ENCODE data around the gene NBEA. TPM values are rescaled to one million over a fixed set of nuclear protein-coding genes. Genes with fewer than 3 reads are reported as not detected.

The NBEA gene
- total RNA-seq, 2 experiments from 2014 or later = 3.5 to 3.8 TPM

GRCh38 chr13:34899888-34900287 lies 42.2 kb upstream of the NBEA start:
- Histone ChIP-seq H3K4me3 (ENCODE audit: low read length) (no peak overlapping the region), H3K27ac (ENCODE audit: low read depth in 1 of 2, low read length in 2 of 2) (no peak overlapping the region), H3K36me3 (ENCODE audit: insufficient read depth, low read length) (no peaks in the 10 kb centered on the region), H3K4me1 (ENCODE audit: insufficient read depth, low read length) (no peaks in the 10 kb centered on the region), H3K9me3 (ENCODE audit: control insufficient read depth in 1 of 2, insufficient read depth in 1 of 2, low read length in 2 of 2) (peaks cover 0 to 3% of the 10 kb centered on the region in 2 experiments), H3K27me3 (ENCODE audit: control insufficient read depth in 1 of 2, insufficient read depth in 2 of 2, low read length in 2 of 2) (no peaks in the 10 kb centered on the region)
- POLR2A ChIA-PET = no interaction called here
- H3K4me3 Mint-ChIP-seq = no peak overlapping the region
- CTCF ChIA-PET = no interaction called here
- H3K36me3 Mint-ChIP-seq (ENCODE audit: low read depth) = no peaks in the 10 kb centered on the region
- DNase-seq (no peak), ATAC-seq (ENCODE audit: poor library complexity) (no peak)
- TF ChIP-seq, protein P1, sequence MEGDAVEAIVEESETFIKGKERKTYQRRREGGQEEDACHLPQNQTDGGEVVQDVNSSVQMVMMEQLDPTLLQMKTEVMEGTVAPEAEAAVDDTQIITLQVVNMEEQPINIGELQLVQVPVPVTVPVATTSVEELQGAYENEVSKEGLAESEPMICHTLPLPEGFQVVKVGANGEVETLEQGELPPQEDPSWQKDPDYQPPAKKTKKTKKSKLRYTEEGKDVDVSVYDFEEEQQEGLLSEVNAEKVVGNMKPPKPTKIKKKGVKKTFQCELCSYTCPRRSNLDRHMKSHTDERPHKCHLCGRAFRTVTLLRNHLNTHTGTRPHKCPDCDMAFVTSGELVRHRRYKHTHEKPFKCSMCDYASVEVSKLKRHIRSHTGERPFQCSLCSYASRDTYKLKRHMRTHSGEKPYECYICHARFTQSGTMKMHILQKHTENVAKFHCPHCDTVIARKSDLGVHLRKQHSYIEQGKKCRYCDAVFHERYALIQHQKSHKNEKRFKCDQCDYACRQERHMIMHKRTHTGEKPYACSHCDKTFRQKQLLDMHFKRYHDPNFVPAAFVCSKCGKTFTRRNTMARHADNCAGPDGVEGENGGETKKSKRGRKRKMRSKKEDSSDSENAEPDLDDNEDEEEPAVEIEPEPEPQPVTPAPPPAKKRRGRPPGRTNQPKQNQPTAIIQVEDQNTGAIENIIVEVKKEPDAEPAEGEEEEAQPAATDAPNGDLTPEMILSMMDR (IDR thresholded peaks at IDR 0.05) = no peak
- no peak overlapping the region for H3K27ac Mint-ChIP-seq
- H3K4me1 Mint-ChIP-seq (ENCODE audit: low read depth) = no peaks in the 10 kb centered on the region
- H3K27me3 Mint-ChIP-seq = peaks cover 17% of the 10 kb centered on the region
- H3K9me3 Mint-ChIP-seq = no peaks in the 10 kb centered on the region
- intact Hi-C loops (cut with DNase I, micrococcal nuclease) = no loop called here

DNA sequence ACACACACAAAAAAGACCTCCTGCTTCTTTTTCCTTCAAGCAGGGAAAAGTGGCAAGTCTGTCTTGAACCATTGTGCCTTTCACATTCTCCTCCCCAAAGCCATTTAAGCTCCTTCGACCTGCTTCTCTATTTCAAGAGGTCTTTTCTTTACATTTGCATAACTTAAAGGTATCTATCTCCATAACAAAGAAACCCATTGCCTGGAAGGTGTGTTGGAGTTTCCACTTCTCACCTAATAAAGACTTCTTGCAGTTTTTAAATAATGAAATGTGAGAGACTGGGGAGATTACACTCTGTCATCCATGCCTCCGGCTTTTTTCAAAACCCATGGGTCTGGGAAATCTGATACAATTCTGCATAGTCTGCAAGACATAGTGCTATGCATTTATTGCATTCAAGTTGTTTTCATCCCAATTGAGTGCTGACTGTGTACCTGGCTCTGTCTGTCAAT lies 41.8 kb upstream of the NBEA start:
- CTCF ChIA-PET = no interaction called here
- Mint-ChIP-seq H3K4me3 (no peak overlapping the region), H3K4me1 (ENCODE audit: low read depth) (no peaks in the 10 kb centered on the region), H3K27me3 (peaks cover 17% of the 10 kb centered on the region), H3K9me3 (no peaks in the 10 kb centered on the region), H3K27ac (no peak overlapping the region), H3K36me3 (ENCODE audit: low read depth) (no peaks in the 10 kb centered on the region)
- TF ChIP-seq, protein P1 (IDR thresholded peaks at IDR 0.05) = no peak
- no peak overlapping the region for H3K4me3 ChIP-seq (ENCODE audit: low read length)
- no peak for DNase-seq
- H3K27ac ChIP-seq (ENCODE audit: low read depth in 1 of 2, low read length in 2 of 2) = no peak overlapping the region
- H3K9me3 ChIP-seq (ENCODE audit: control insufficient read depth in 1 of 2, insufficient read depth in 1 of 2, low read length in 2 of 2) = peaks cover 0 to 3% of the 10 kb centered on the region in 2 experiments
- ATAC-seq (ENCODE audit: poor library complexity) = no peak
- no peaks in the 10 kb centered on the region for H3K36me3 ChIP-seq (ENCODE audit: insufficient read depth, low read length)
- intact Hi-C loops (cut with DNase I, micrococcal nuclease) = no loop called here
- no peaks in the 10 kb centered on the region for H3K27me3 ChIP-seq (ENCODE audit: control insufficient read depth in 1 of 2, insufficient read depth in 2 of 2, low read length in 2 of 2)
- POLR2A ChIA-PET = no interaction called here
- H3K4me1 ChIP-seq (ENCODE audit: insufficient read depth, low read length) = no peaks in the 10 kb centered on the region

DNA sequence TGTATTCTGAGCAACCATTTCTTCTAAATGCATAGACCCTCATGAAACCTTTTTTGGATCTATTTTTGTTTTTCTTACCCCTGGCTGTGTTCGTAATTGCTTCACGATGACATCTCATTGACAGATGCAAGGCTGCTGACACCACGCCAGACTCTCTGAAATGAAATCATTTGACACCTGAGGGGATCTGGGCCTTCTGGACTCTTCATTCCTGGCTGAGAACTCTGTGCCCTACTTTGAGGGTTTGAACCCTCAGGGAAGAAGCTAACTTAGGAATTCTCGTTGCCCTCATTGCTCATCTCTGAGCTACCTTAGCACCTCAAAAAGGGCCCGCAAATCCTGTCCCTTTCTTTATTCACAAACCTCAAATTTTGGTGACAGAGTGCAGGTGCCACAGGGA lies 40.5 kb upstream of the NBEA start:
- no peak overlapping the region for H3K27ac ChIP-seq (ENCODE audit: low read depth in 1 of 2, low read length in 2 of 2)
- H3K9me3 ChIP-seq (ENCODE audit: control insufficient read depth in 1 of 2, insufficient read depth in 1 of 2, low read length in 2 of 2) = no peaks in the 10 kb centered on the region
- no peaks in the 10 kb centered on the region for H3K27me3 ChIP-seq (ENCODE audit: control insufficient read depth in 1 of 2, insufficient read depth in 2 of 2, low read length in 2 of 2)
- no peak overlapping the region for H3K4me3 ChIP-seq (ENCODE audit: low read length)
- DNase-seq = no peak
- Mint-ChIP-seq H3K4me1 (ENCODE audit: low read depth) (no peaks in the 10 kb centered on the region), H3K4me3 (no peak overlapping the region), H3K27me3 (peaks cover 22% of the 10 kb centered on the region), H3K27ac (no peak overlapping the region), H3K36me3 (ENCODE audit: low read depth) (no peaks in the 10 kb centered on the region), H3K9me3 (no peaks in the 10 kb centered on the region)
- TF ChIP-seq, protein P1 (IDR thresholded peaks at IDR 0.05) = no peak
- intact Hi-C loops (cut with DNase I, micrococcal nuclease) = no loop called here
- H3K4me1 ChIP-seq (ENCODE audit: insufficient read depth, low read length) = no peaks in the 10 kb centered on the region
- POLR2A ChIA-PET = no interaction called here
- ATAC-seq (ENCODE audit: poor library complexity) = no peak
- H3K36me3 ChIP-seq (ENCODE audit: insufficient read depth, low read length) = no peaks in the 10 kb centered on the region
- CTCF ChIA-PET = no interaction called here

Data from CD4-positive, alpha-beta T cell (primary cell).